NB4 (cell line): Measurements from ENCODE around the gene ABCB4.
A peak's percentile ranks its signal among the peaks of the same experiment; 100 is the strongest.

Experiments
- DNase-seq: peaks from one replicate; pipeline ENCODE4 v3.0.0; 2010; ENCODE audit warnings: low read depth
- H3K4me3 ChIP-seq: one replicate; pipeline ENCODE4 v1.5.1; 2011; ENCODE audit warnings: mild to moderate bottlenecking, low read depth, low read length, moderate library complexity
- MYC ChIP-seq: IDR thresholded peaks from 2 replicates; pipeline ENCODE4 v1.6.1; 2011; ENCODE audit warnings: low read depth, low read length
- POLR2A ChIP-seq: IDR thresholded peaks from 2 replicates; pipeline ENCODE4 v1.6.1; 2011; ENCODE audit warnings: mild to moderate bottlenecking; ENCODE audit not compliant: insufficient read length; ENCODE audit errors: extremely low read depth
- TF ChIP-seq, protein P1 (sequence below): IDR thresholded peaks from 2 replicates; pipeline ENCODE4 v1.6.1; 2011; ENCODE audit warnings: low read depth, low read length
- TF ChIP-seq, protein P2 (sequence below): IDR thresholded peaks from one replicate; pipeline ENCODE4 v1.5.1; 2012; ENCODE audit warnings: low read depth, low read length

Gene ABCB4

GRCh38 chr7:87356448-87356847 is 119.0 kb downstream of the ABCB4 start:
- no peak overlapping the region for H3K4me3 ChIP-seq
- no peak for DNase-seq
- TF ChIP-seq, protein P1, sequence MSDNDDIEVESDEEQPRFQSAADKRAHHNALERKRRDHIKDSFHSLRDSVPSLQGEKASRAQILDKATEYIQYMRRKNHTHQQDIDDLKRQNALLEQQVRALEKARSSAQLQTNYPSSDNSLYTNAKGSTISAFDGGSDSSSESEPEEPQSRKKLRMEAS: no peak
- TF ChIP-seq, protein P2, sequence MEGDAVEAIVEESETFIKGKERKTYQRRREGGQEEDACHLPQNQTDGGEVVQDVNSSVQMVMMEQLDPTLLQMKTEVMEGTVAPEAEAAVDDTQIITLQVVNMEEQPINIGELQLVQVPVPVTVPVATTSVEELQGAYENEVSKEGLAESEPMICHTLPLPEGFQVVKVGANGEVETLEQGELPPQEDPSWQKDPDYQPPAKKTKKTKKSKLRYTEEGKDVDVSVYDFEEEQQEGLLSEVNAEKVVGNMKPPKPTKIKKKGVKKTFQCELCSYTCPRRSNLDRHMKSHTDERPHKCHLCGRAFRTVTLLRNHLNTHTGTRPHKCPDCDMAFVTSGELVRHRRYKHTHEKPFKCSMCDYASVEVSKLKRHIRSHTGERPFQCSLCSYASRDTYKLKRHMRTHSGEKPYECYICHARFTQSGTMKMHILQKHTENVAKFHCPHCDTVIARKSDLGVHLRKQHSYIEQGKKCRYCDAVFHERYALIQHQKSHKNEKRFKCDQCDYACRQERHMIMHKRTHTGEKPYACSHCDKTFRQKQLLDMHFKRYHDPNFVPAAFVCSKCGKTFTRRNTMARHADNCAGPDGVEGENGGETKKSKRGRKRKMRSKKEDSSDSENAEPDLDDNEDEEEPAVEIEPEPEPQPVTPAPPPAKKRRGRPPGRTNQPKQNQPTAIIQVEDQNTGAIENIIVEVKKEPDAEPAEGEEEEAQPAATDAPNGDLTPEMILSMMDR: no peak
- TF ChIP-seq MYC (no peak), POLR2A (no peak)

DNA sequence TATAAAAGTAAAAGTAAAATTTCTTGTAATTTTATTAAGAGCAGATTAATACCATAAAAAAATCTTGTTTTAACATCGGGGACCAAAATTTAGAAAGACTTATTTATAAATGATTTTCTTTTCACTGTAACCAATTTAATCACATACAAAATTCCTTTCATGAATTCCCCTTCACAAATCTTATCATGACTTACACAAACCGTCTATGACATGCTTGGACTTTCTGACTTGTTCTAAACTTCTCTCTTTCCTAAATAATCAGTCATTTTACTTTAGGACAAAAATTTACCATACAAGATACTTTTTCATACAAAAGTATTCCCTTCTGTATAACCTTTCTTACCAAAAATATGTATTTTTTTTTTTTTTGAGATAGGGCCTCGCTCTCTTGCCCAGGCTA is 120.7 kb downstream of the ABCB4 start:
- H3K4me3 ChIP-seq: no peak overlapping the region
- TF ChIP-seq MYC: no peak
- TF ChIP-seq, protein P1: no peak
- no peak for TF ChIP-seq POLR2A
- TF ChIP-seq, protein P2: no peak
- peak; percentile 53 for DNase-seq
